GM23338 (cell line): ENCODE data around the gene CSRNP3. TPM values are rescaled to one million over a fixed set of nuclear protein-coding genes. Genes with fewer than 3 reads are reported as not detected.

Experiments
- ATAC-seq: fragments of 200-7000 bp; cut with Tn5 transposase; 3 replicates; pipeline ENCODE4 v1.9.1; 2020
- DNase-seq: peaks from one replicate; pipeline ENCODE4 v3.0.0-alpha.2; 2015; ENCODE audit warnings: low spot score
- H2AFZ ChIP-seq: fragments of 200-600 bp; sonication (generic); 2 replicates; pipeline ENCODE4 v1.8.0; 2016; ENCODE audit warnings: antibody characterized with exemption, mild to moderate bottlenecking, moderate library complexity
- H3F3A ChIP-seq: fragments of 200-600 bp; sonication (generic); replicated peaks from 2 replicates; pipeline ENCODE4 v1.8.0; 2017; ENCODE audit warnings: antibody characterized with exemption, mixed run types, low read depth
- H3K27ac ChIP-seq: fragments of 200-600 bp; sonication (generic); 2 replicates; pipeline ENCODE4 v1.6.1; 2016; ENCODE audit warnings: low read depth
- H3K27me3 ChIP-seq: fragments of 200-600 bp; sonication (generic); 2 replicates; pipeline ENCODE4 v1.8.0; 2016; ENCODE audit warnings: mild to moderate bottlenecking, mixed run types, moderate library complexity; ENCODE audit not compliant: insufficient read depth
- H3K36me3 ChIP-seq: fragments of 200-600 bp; sonication (generic); 2 replicates; pipeline ENCODE4 v1.8.0; 2016; ENCODE audit warnings: mild to moderate bottlenecking; ENCODE audit not compliant: insufficient read depth
- H3K4me1 ChIP-seq: fragments of 200-600 bp; sonication (generic); 2 replicates; pipeline ENCODE4 v1.8.0; 2016; ENCODE audit warnings: mild to moderate bottlenecking, moderate library complexity; ENCODE audit not compliant: insufficient read depth
- H3K4me2 ChIP-seq: fragments of 200-600 bp; sonication (generic); 2 replicates; pipeline ENCODE4 v1.7.1; 2017; ENCODE audit warnings: mixed run types
- H3K4me3 ChIP-seq: fragments of 200-600 bp; sonication (generic); 2 replicates; pipeline ENCODE4 v1.6.1; 2016; ENCODE audit warnings: mixed run types
- H3K79me2 ChIP-seq: fragments of 200-600 bp; sonication (generic); replicated peaks from 2 replicates; pipeline ENCODE4 v1.8.0; 2017; ENCODE audit warnings: mild to moderate bottlenecking; ENCODE audit not compliant: insufficient read depth
- H3K9me2 ChIP-seq: fragments of 200-600 bp; sonication (generic); 2 replicates; pipeline ENCODE4 v1.8.0; 2017; ENCODE audit not compliant: insufficient read depth
- H4K20me1 ChIP-seq: fragments of 200-600 bp; sonication (generic); replicated peaks from 2 replicates; pipeline ENCODE4 v1.8.0; 2017; ENCODE audit warnings: mild to moderate bottlenecking; ENCODE audit not compliant: insufficient read depth
- H3K27ac Mint-ChIP-seq: 2 replicates; pipeline ENCODE4 v1.8.0; 2020; ENCODE audit warnings: inconsistent platforms, mild to moderate bottlenecking, moderate library complexity, mixed read lengths
- H3K27me3 Mint-ChIP-seq: 3 replicates; pipeline ENCODE4 v1.8.0; 2022; ENCODE audit warnings: low read depth, mild to moderate bottlenecking, moderate library complexity, mixed read lengths, inconsistent platforms; ENCODE audit not compliant: insufficient read depth, poor library complexity
- H3K36me3 Mint-ChIP-seq: 3 replicates; pipeline ENCODE4 v1.8.0; 2021; ENCODE audit warnings: low read depth, mild to moderate bottlenecking, inconsistent platforms, moderate library complexity, mixed read lengths
- H3K4me1 Mint-ChIP-seq: 3 replicates; pipeline ENCODE4 v1.8.0; 2020; ENCODE audit warnings: mild to moderate bottlenecking, inconsistent platforms, mixed read lengths
- H3K4me3 Mint-ChIP-seq: 3 replicates; pipeline ENCODE4 v1.8.0; 2021; ENCODE audit warnings: moderate library complexity, mild to moderate bottlenecking, inconsistent platforms, mixed read lengths
- H3K9me3 Mint-ChIP-seq: 3 replicates; pipeline ENCODE4 v1.8.0; 2020; ENCODE audit warnings: moderate library complexity, mild to moderate bottlenecking, inconsistent platforms, mixed read lengths
- CREB1 ChIP-seq: fragments of 250-450 bp; sonication (Bioruptor Pico); IDR thresholded peaks from 2 replicates; pipeline ENCODE4 v1.5.0; 2020; ENCODE audit warnings: low read depth, mild to moderate bottlenecking, moderate library complexity
- ETS1 ChIP-seq: IDR thresholded peaks from 2 replicates; pipeline ENCODE4 v1.6.1; 2016; ENCODE audit warnings: antibody characterized with exemption
- EZH2phosphoT487 ChIP-seq: fragments of 200-600 bp; sonication (generic); IDR thresholded peaks from one replicate; pipeline ENCODE4 v1.8.1; 2018; ENCODE audit warnings: antibody characterized with exemption; ENCODE audit not compliant: unreplicated experiment
- JUNB ChIP-seq: IDR thresholded peaks from one replicate; pipeline ENCODE4 v1.6.1; 2016; ENCODE audit warnings: antibody characterized with exemption; ENCODE audit not compliant: unreplicated experiment
- NANOG ChIP-seq: IDR thresholded peaks from 2 replicates; pipeline ENCODE4 v1.6.1; 2016; ENCODE audit warnings: antibody characterized with exemption, borderline replicate concordance
- POLR2AphosphoS5 ChIP-seq: IDR thresholded peaks from 2 replicates; pipeline ENCODE4 v1.6.1; 2016; ENCODE audit warnings: antibody characterized with exemption, low read depth
- REST ChIP-seq: IDR thresholded peaks from one replicate; pipeline ENCODE4 v1.6.1; 2018; ENCODE audit warnings: antibody characterized with exemption; ENCODE audit not compliant: unreplicated experiment
- STAT1 ChIP-seq: IDR thresholded peaks from one replicate; pipeline ENCODE4 v1.6.1; 2016; ENCODE audit warnings: antibody characterized with exemption; ENCODE audit not compliant: unreplicated experiment
- ZNF462 ChIP-seq: fragments of 250-450 bp; sonication (Bioruptor Pico); IDR thresholded peaks from 2 replicates; pipeline ENCODE4 v1.5.0; 2020; ENCODE audit warnings: mild to moderate bottlenecking, moderate library complexity
- polyA plus RNA-seq: library from polyadenylated mRNA; unstranded; fragments of >200 nt; fragmentation: Nextera tagmentation; extraction: Ambion mirVana; gene quantifications from 2 replicates; pipeline ENCODE4 v1.2.1, GENCODE V29; 2016
- total RNA-seq: library from RNA; depleted of rRNA; stranded (reverse); fragments of >200 nt; shearing (Covaris generic); gene quantifications from 2 replicates; pipeline ENCODE4 v1.2.3, GENCODE V29; 2014

The CSRNP3 gene
- total and polyA plus RNA-seq, 2 experiments from 2014 or later: 3.8 to 6.8 TPM

GRCh38 chr2:165571477-165571876, 102.0 kb downstream of the CSRNP3 start:
- Mint-ChIP-seq H3K9me3 (no peaks in the 10 kb centered on the region), H3K36me3 (no peaks in the 10 kb centered on the region), H3K27ac (no peak overlapping the region), H3K4me1 (peaks cover 20% of the 10 kb centered on the region), H3K27me3 (no peaks in the 10 kb centered on the region), H3K4me3 (no peak overlapping the region)
- TF ChIP-seq EZH2phosphoT487 (no peak), CREB1 (CRISPR knock-in tag) (no peak), JUNB (no peak), ETS1 (no peak), NANOG (no peak), POLR2AphosphoS5 (no peak), REST (no peak), ZNF462 (CRISPR knock-in tag) (no peak), STAT1 (no peak)
- H2AFZ ChIP-seq: no peak overlapping the region
- ATAC-seq (no peak), DNase-seq (no peak)
- no peak overlapping the region for H3K27ac ChIP-seq
- H3K4me2 ChIP-seq: no peak overlapping the region
- H3K9me2 ChIP-seq: no peaks in the 10 kb centered on the region
- no peaks in the 10 kb centered on the region for H3K27me3 ChIP-seq
- peaks cover 9% of the 10 kb centered on the region for H3K4me1 ChIP-seq
- H3F3A ChIP-seq: no peaks in the 10 kb centered on the region
- H3K79me2 ChIP-seq: no peaks in the 10 kb centered on the region
- no peak overlapping the region for H3K4me3 ChIP-seq
- H3K36me3 ChIP-seq: no peaks in the 10 kb centered on the region
- no peaks in the 10 kb centered on the region for H4K20me1 ChIP-seq
